Stomach (tissue), 9 donors: ENCODE measurements around the gene COPS8. TPM values are rescaled to one million over a fixed set of nuclear protein-coding genes. Genes with fewer than 3 reads are reported as not detected.

ENCODE experiments used
- DNase-seq, 2 donors: peaks; one replicate each; pipeline versions ENCODE4 v3.0.0 to v3.0.0-alpha.2; 2013 to 2019
- H3K27ac ChIP-seq, 5 donors: fragments of 200-600 bp in 4 of 5; sonication (generic) in 4 of 5; one replicate each; pipeline ENCODE4 v1.5.1; 2013 to 2019; ENCODE audit warnings: mild to moderate bottlenecking in 1 of 5, moderate library complexity in 1 of 5
- H3K27me3 ChIP-seq, 3 donors: fragments of 200-600 bp; sonication (generic); one replicate each; pipeline ENCODE4 v1.5.1; 2017 to 2019; ENCODE audit warnings: mixed run types in 1 of 3
- H3K36me3 ChIP-seq, 4 donors: fragments of 200-600 bp; sonication (generic); 1 replicate in 3 of 4; 2 replicates in 1 of 4; pipeline ENCODE4 v1.5.1; 2016 to 2019
- H3K4me1 ChIP-seq, 4 donors: fragments of 200-600 bp; sonication (generic); one replicate each; pipeline ENCODE4 v1.5.1; 2016 to 2019
- H3K4me3 ChIP-seq, 4 donors: fragments of 200-600 bp; sonication (generic) in 3 of 4; one replicate each; pipeline ENCODE4 v1.5.1; 2016 to 2019; ENCODE audit warnings: mild to moderate bottlenecking in 1 of 4
- H3K9me3 ChIP-seq, 4 donors: fragments of 200-600 bp; sonication (generic); one replicate each; pipeline ENCODE4 v1.5.1; 2016 to 2019
- CTCF ChIP-seq, 7 experiments: fragments of 450-650 bp in 4 of 7; fragments of 200-600 bp in 3 of 7; sonication (generic) in 3 of 7; IDR thresholded peaks; one replicate each; pipeline ENCODE4 v1.5.1; 2016 to 2019; ENCODE audit warnings: antibody characterized with exemption in 7 of 7, control low read depth in 2 of 7, mild to moderate bottlenecking in 1 of 7
- EP300 ChIP-seq: sonication (generic); formaldehyde crosslinking; IDR thresholded peaks from one replicate; pipeline ENCODE4 v1.6.1; 2017; ENCODE audit warnings: antibody characterized with exemption
- POLR2A ChIP-seq, 4 donors: fragments of 450-650 bp; IDR thresholded peaks; one replicate each; pipeline ENCODE4 v1.6.1; 2016; ENCODE audit warnings: antibody characterized with exemption in 4 of 4, control low read depth in 2 of 4, mild to moderate bottlenecking in 1 of 4, moderate library complexity in 1 of 4
- POLR2AphosphoS5 ChIP-seq, 3 donors: sonication (generic); formaldehyde crosslinking; IDR thresholded peaks; one replicate each; pipeline ENCODE4 v1.6.1; 2016; ENCODE audit warnings: antibody characterized with exemption in 3 of 3
- WGBS, 5 donors: extraction: QIAGEN DNeasy Blood & Tissue Kit in 3 of 5; methylation state at CpG; one replicate each; pipeline versions ENCODE4 v1.1.5 to v1.1.7; 2013 to 2018; 5-methylcytosine and 5-hydroxymethylcytosine counted together
- intact Hi-C: fragments of 100-400 bp; cut with DNase I; formaldehyde crosslinking; loops from one replicate; pipeline ENCODE4 v1.15.1; 2023; ENCODE audit warnings: low total_unique reads
- polyA plus RNA-seq, 3 donors: library from polyadenylated mRNA; stranded (reverse); fragments of 200-250 nt; gene quantifications; one replicate each; pipeline ENCODE4 v1.2.3, GENCODE V29; 2013
- total RNA-seq, 5 donors: library from RNA; depleted of rRNA; stranded (reverse); fragments of >200 nt; gene quantifications; one replicate each; pipeline versions ENCODE4 v1.1.0 to v1.2.3, GENCODE V29; 2014 to 2016
- donor health status: healthy with polysubstance abuse.
- donor health status: Bipolar disorder and iron deficiency.
- donor health status: healthy.

The COPS8 gene
- total and polyA plus RNA-seq, 8 donors: 24.1 to 105 (median 53.3) TPM

GRCh38 chr2:237130562-237131421, 45.1 kb downstream of the COPS8 start:
- WGBS, 5 donors: 87 to 94% (median 93%) methylated on average over 8 of the region's 8 CpGs

GRCh38 chr2:237131749-237132533, 46.3 kb downstream of the COPS8 start:
- TF ChIP-seq CTCF (IDR thresholded peaks at IDR 0.05): no peak
- Histone ChIP-seq H3K4me3 (no peak overlapping the region), H3K4me1 (peaks cover 0 to 24% (median 11%) of the 10 kb centered on the region in 4 donors), H3K27ac (peak overlapping the region in 1 of 5 donors; percentile 26), H3K9me3 (no peaks in the 10 kb centered on the region), H3K36me3 (no peaks in the 10 kb centered on the region), H3K27me3 (no peaks in the 10 kb centered on the region)
- DNase-seq: no peak
- intact Hi-C loops: no loop called here
- WGBS, 5 donors: 46 to 63% (median 55%) methylated on average over 6 of the region's 6 CpGs

More at GRCh38 chr2:237130562-237131421, 45.1 kb downstream of the COPS8 start:
- H3K4me3 ChIP-seq: no peak overlapping the region
- no peak overlapping the region for H3K27ac ChIP-seq
- intact Hi-C loops: no loop called here
- DNase-seq: no peak
- H3K9me3 ChIP-seq: no peaks in the 10 kb centered on the region
- no peaks in the 10 kb centered on the region for H3K27me3 ChIP-seq
- no peaks in the 10 kb centered on the region for H3K36me3 ChIP-seq
- peaks cover 0 to 35% (median 16%) of the 10 kb centered on the region in 4 donors for H3K4me1 ChIP-seq
- no peak for TF ChIP-seq POLR2A (IDR thresholded peaks at IDR 0.05)
- TF ChIP-seq POLR2AphosphoS5 (IDR thresholded peaks at IDR 0.05): no peak
- TF ChIP-seq EP300: no peak
- TF ChIP-seq CTCF (IDR thresholded peaks at IDR 0.05): no peak

- intact Hi-C loops: no loop called here
- no peak for DNase-seq
- Histone ChIP-seq H3K27ac (no peak overlapping the region), H3K27me3 (no peaks in the 10 kb centered on the region), H3K4me1 (peaks cover 0 to 15% (median 6%) of the 10 kb centered on the region in 4 donors), H3K9me3 (no peaks in the 10 kb centered on the region), H3K36me3 (no peaks in the 10 kb centered on the region), H3K4me3 (no peak overlapping the region)
- WGBS, 5 donors: 63 to 90% (median 70%) methylated on average over 5 of the region's 5 CpGs
- TF ChIP-seq POLR2AphosphoS5 (IDR thresholded peaks at IDR 0.05): no peak
- no peak for TF ChIP-seq POLR2A (IDR thresholded peaks at IDR 0.05)
- TF ChIP-seq CTCF (IDR thresholded peaks at IDR 0.05): no peak
- no peak for TF ChIP-seq EP300
Measured at GRCh38 chr2:237132799-237133198, 47.1 kb downstream of the COPS8 start.

- peak in 1 of 2 donors; percentile 19 for DNase-seq
- no peak overlapping the region for H3K4me3 ChIP-seq
- intact Hi-C loops: no loop called here
- no peaks in the 10 kb centered on the region for H3K9me3 ChIP-seq
- H3K27me3 ChIP-seq: no peaks in the 10 kb centered on the region
- WGBS, 5 donors: 14 to 54% (median 36%) methylated on average over 4 of the region's 4 CpGs
- TF ChIP-seq POLR2AphosphoS5 (IDR thresholded peaks at IDR 0.05) (peak in 1 of 3 donors; percentile 19), POLR2A (IDR thresholded peaks at IDR 0.05) (no peak)
- H3K4me1 ChIP-seq: no peaks in the 10 kb centered on the region
- H3K36me3 ChIP-seq: no peaks in the 10 kb centered on the region
- H3K27ac ChIP-seq: peak overlapping the region in 3 of 5 donors; percentile 39 to 49 (median 40)
Measured at GRCh38 chr2:237134321-237135230, 48.9 kb downstream of the COPS8 start.
